ENCODE data around the gene VWA2. TPM values are rescaled to one million over a fixed set of nuclear protein-coding genes. Genes with fewer than 3 reads are reported as not detected.
A peak's percentile ranks its signal among the peaks of the same experiment; 100 is the strongest.

The VWA2 gene
- total and polyA plus RNA-seq, 4 donors: 1.6 to 18.3 (median 8.4) TPM

GRCh38 chr10:114256008-114256765 lies 17.1 kb downstream of the VWA2 start:
- no peaks in the 10 kb centered on the region for H3K27me3 ChIP-seq (ENCODE audit: control insufficient read depth in 3 of 3, insufficient read depth in 3 of 3, low read length in 2 of 3)
- H3K9ac ChIP-seq (ENCODE audit: insufficient read depth in 1 of 2, low read length in 2 of 2): no peak overlapping the region
- peaks cover 0 to 3% (median 0%) of the 10 kb centered on the region in 4 donors for H3K9me3 ChIP-seq (ENCODE audit: control insufficient read depth in 4 of 4, insufficient read depth in 3 of 4, low read length in 3 of 4)
- no peak overlapping the region for H3K27ac ChIP-seq (ENCODE audit: low read depth in 1 of 2, low read length in 1 of 2)
- ATAC-seq (ENCODE audit: insufficient read depth, low FRiP score) (no peak), DNase-seq (no peak)
- 84 to 91% methylated on average over 12 of the region's 12 CpGs for WGBS, 2 donors
- peaks cover 3 to 17% (median 13%) of the 10 kb centered on the region in 5 donors for H3K4me1 ChIP-seq (ENCODE audit: control insufficient read depth in 5 of 5, insufficient read depth in 5 of 5, low read length in 5 of 5)
- H3K36me3 ChIP-seq (ENCODE audit: control insufficient read depth in 4 of 4, insufficient read depth in 4 of 4, low read length in 4 of 4): no peaks in the 10 kb centered on the region
- no peak overlapping the region for H3K4me3 ChIP-seq
- no peak for TF ChIP-seq CTCF (IDR thresholded peaks at IDR 0.05; ENCODE audit: control extremely low read depth, extremely low read depth)

GRCh38 chr10:114256822-114257221 lies 17.8 kb downstream of the VWA2 start:
- ATAC-seq (ENCODE audit: insufficient read depth, low FRiP score): no peak
- Histone ChIP-seq H3K27ac (ENCODE audit: low read depth in 1 of 2, low read length in 1 of 2) (no peak overlapping the region), H3K4me3 (no peak overlapping the region)

GRCh38 chr10:114257498-114257897 lies 18.4 kb downstream of the VWA2 start:
- H3K27ac ChIP-seq (ENCODE audit: low read depth in 1 of 2, low read length in 1 of 2): no peak overlapping the region
- no peak overlapping the region for H3K4me3 ChIP-seq
- peaks cover 0 to 3% (median 0%) of the 10 kb centered on the region in 4 donors for H3K9me3 ChIP-seq (ENCODE audit: control insufficient read depth in 4 of 4, insufficient read depth in 3 of 4, low read length in 3 of 4)
- no peaks in the 10 kb centered on the region for H3K36me3 ChIP-seq (ENCODE audit: control insufficient read depth in 4 of 4, insufficient read depth in 4 of 4, low read length in 4 of 4)
- TF ChIP-seq CTCF (IDR thresholded peaks at IDR 0.05; ENCODE audit: control extremely low read depth, extremely low read depth): no peak
- DNase-seq (peak in 1 of 3 donors; percentile 35), ATAC-seq (ENCODE audit: insufficient read depth, low FRiP score) (no peak)
- H3K9ac ChIP-seq (ENCODE audit: insufficient read depth in 1 of 2, low read length in 2 of 2): no peak overlapping the region
- no peaks in the 10 kb centered on the region for H3K27me3 ChIP-seq (ENCODE audit: control insufficient read depth in 3 of 3, insufficient read depth in 3 of 3, low read length in 2 of 3)
- H3K4me1 ChIP-seq (ENCODE audit: control insufficient read depth in 5 of 5, insufficient read depth in 5 of 5, low read length in 5 of 5): peaks cover 5 to 19% (median 14%) of the 10 kb centered on the region in 5 donors
- WGBS, 2 donors: 54 to 71% methylated on average over 3 of the region's 3 CpGs

More at GRCh38 chr10:114256822-114257221, 17.8 kb downstream of the VWA2 start:
- WGBS, 2 donors: 71 to 89% methylated on average over 3 of the region's 3 CpGs
- no peaks in the 10 kb centered on the region for H3K27me3 ChIP-seq (ENCODE audit: control insufficient read depth in 3 of 3, insufficient read depth in 3 of 3, low read length in 2 of 3)
- no peak for TF ChIP-seq CTCF (IDR thresholded peaks at IDR 0.05; ENCODE audit: control extremely low read depth, extremely low read depth)
- no peak overlapping the region for H3K9ac ChIP-seq (ENCODE audit: insufficient read depth in 1 of 2, low read length in 2 of 2)
- H3K9me3 ChIP-seq (ENCODE audit: control insufficient read depth in 4 of 4, insufficient read depth in 3 of 4, low read length in 3 of 4): peaks cover 0 to 3% (median 0%) of the 10 kb centered on the region in 4 donors
- H3K36me3 ChIP-seq (ENCODE audit: control insufficient read depth in 4 of 4, insufficient read depth in 4 of 4, low read length in 4 of 4): no peaks in the 10 kb centered on the region
- DNase-seq: no peak
- H3K4me1 ChIP-seq (ENCODE audit: control insufficient read depth in 5 of 5, insufficient read depth in 5 of 5, low read length in 5 of 5): peaks cover 5 to 17% (median 13%) of the 10 kb centered on the region in 5 donors
